ENCODE measurements around the gene GUCA1C. TPM values are rescaled to one million over a fixed set of nuclear protein-coding genes. Genes with fewer than 3 reads are reported as not detected.

GUCA1C gene
- not detected in 2 replicates for total RNA-seq

GRCh38 chr3:108953700-108954099, at the start of gene GUCA1C:
Gene GUCA1C, minus strand, starts transcription at chr3:108953879. Its CDS starts 117 bp downstream, at chr3:108953762.

Other genes with a start within 250 kb of the GUCA1C start
- gene RETNLB, start 196.5 kb downstream of the GUCA1C start, total RNA-seq, result not detected in 2 replicates
- not detected in 2 replicates for gene TRAT1, start 131.1 kb downstream of the GUCA1C start, total RNA-seq
- gene MORC1, start 164.3 kb upstream of the GUCA1C start, total RNA-seq, result not detected in 2 replicates
- not detected in 2 replicates for gene C3orf85, start 182.8 kb upstream of the GUCA1C start, total RNA-seq